ENCODE results near the gene VPS13D.

The VPS13D gene

GRCh38 chr1:12407050-12407961 is 177.5 kb downstream of the VPS13D start:
- no peak for DNase-seq

DNA sequence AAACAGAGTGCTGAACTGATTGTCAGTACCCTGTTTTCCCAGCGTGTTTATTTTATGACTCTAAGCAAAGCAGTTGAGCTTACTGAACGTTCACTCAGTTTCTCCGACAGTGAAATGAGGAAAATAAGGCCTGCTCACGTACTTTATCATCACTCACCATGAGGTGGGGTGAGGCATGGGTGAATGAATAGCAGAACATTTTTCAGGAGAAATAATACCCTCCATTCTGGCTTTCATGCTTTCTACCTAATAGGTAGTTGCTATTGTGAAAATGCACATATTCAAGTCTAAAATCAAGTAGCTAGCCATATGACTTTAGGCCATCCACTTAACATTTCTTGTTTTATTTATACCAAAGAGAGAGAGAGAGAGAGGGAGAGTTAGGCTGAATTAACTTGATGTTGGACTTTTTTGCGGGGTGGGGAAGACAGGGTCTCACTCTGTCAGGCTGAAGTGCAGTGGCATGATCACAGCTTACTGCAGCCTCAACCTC is 178.2 kb downstream of the VPS13D start:
- no peak for DNase-seq

DNA sequence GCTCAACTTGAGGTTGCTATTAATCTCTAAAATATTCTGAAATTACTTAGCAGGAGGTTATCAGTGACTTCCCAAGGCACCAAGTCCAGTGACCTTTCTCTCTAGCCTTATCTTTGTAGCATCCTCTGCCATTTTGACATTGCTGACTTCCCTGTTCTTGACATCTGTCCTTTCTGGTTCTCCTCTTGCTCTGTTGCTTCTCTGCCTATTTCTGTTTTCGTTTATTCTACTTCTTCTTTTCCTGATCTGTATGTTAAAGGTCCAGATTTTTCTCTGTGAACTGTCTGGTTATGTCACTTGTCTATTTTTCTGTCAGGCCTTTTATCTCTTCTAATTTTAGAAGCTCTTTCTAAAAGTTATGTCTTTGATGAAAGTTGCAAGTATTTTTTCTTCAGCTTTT is 178.8 kb downstream of the VPS13D start:
- DNase-seq = no peak

- DNase-seq = no peak
Observed at GRCh38 chr1:12409681-12410080, 179.9 kb downstream of the VPS13D start.

DNA sequence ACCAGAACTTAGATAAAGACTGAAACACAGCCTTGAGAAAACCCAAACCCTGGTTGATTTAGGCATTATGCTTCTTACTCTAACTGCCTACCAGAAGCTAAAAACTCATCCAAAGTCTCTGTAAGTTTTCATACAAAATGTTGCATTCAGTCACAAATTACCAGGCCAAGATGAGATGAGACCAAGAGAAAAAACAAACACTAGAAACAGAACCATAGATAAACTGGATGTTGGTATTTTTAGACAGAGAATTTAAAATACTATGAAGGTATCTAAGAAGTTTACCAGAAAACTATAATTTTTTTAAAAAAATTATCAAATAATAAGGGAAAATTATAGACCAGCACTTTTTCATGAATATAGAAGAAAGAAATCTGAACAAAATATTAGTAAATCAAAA is 180.5 kb downstream of the VPS13D start:
- no peak for DNase-seq

DNA sequence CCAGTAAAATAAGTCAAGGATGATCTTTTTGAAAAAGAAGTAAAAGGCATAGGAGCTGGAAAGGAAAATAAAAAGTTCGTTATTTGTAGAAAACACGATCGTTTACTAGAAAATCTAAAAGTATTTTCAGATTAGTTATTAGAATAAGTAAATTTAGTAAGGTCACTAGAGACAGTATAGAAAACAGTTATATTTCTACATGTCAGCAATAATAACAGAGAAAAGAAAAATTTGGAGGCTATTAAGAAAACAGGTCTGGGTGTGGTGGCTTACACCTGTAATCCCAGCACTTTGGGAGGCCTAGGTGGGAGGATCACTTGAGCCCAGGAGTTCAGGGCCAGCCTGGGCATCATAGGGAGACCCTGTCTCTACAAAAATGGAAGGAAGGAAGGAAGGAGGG is 181.3 kb downstream of the VPS13D start:
- DNase-seq = no peak

DNA sequence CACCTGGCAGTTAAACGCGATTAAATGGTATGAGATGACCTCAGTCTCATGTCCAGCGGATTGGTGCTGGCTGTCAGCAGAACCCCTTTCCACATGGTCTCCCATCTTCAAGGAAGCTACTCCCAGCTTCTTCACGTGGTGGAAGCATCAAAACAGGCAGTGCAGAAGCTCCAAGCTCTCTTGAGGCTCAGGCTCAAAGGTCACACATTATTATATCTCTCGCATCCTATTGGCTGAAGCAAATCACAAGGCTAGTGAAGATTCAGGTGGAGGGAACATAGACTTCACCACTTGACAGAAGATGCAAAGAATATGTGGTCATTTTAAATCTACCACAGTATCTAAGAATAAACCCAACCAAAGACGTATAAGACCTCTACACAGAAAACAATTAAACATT is 181.9 kb downstream of the VPS13D start:
- no peak for DNase-seq

DNA sequence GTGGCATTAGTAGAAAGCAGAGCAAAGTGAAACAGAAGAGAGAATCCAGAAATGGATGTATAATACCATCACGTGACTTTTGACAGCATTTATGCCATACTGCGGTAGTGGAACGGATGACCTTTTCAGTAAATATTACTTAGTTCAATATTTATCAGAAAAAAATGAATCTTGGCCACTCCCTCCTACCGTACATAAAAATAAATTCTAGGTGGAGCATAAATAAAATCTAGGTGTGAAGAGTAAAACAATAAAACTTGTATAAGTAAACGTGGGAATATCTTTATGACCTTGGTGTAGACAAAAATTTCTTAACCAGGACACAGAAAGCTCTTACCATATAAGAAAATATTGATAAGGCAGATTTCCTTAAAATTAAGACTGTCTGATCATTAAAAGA is 182.6 kb downstream of the VPS13D start:
- no peak for DNase-seq

DNA sequence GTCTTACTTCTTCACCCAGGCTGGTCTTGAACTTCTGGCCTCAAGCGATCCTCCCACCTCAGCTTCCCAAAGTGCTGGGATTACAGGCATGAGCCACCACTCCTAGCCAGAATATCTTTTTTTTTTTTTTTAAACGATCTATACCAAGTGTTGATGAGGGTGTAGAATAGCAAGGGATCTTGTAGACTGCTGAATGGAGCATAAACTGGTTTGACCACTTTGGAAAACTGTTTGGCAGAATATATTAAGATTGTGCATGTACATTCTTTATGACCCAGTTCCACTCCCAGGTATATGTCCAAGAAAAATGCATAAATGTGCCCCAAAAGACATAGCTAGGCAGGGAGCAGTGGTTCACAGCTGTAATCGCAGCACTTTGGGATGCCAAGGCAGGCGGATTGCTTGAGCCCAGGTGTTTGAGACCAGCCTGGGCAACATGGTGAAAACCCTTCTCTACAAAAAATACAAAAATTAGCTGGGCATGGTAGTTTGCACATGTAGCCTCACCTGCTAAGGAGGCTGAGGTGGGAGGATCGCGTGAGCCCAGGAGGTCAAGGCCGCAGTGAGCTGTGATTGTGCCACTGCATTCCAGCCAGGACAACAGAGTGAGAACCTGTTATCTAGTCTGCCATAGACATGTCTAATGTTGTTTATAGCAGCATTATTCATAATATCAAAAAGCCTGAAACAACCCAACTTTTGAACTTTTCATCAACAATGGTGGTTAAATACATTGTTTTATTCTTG is 184.0 kb downstream of the VPS13D start:
- DNase-seq = no peak

GRCh38 chr1:12414444-12415018 is 184.7 kb downstream of the VPS13D start:
- DNase-seq = no peak

DNA sequence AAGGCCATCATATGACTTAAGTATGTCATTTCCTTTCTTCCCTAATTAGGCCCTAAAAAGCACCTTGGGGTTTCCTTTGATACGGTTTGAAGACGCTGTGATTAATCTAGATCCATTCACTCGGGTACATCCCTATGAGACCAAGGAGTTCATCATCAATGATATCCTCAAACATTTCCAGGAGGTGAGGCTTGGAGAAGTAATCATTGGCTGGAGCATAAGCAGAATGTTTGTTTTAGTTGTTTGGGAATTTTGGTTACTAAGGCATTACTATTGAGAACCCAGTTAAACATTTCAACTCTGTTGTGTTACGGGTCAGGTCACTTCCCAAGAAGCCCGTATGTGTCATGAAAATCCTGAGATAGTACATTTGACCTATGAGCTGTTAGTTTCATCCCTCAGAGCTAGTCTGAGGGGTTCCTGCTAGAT is 185.2 kb downstream of the VPS13D start:
- no peak for DNase-seq

DNA sequence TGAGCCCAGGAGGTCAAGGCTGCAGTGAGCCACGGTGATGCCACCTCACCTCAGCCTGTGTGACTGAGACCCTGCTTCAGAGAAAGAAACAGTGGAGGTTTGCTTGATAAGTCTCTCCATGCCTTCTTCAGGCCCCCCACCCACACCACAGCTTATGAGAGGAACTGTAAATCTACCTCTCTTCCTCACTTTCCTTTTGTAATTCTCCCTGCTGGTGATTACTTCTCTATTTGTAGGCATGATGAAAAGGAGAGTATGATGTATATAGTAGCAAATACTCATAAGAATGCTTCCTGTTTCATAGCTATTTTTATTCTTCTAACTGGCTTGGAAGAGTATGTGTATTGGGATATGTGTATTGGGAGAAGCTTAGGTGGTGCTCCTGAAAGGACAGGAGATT is 186.3 kb downstream of the VPS13D start:
- DNase-seq = no peak

DNA sequence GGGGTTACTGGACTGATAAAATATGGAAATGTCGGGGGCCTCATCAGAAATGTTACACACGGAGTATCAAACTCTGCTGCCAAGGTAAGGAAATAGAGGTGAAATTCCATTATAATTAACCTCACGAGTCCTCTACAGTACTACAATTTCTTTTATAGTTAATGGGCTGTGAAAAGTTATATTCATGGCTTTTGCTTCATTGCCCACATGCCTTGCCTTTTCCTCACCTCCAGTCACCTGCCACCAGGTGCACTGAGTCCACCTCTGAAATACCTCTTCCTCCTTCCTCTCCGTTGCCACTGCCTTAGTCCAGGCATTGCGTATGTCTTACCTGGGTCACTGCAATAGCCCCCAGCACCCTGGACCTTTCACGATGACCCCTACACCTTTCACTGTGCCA is 186.9 kb downstream of the VPS13D start:
- no peak for DNase-seq

GRCh38 chr1:12417389-12417788 is 187.6 kb downstream of the VPS13D start:
- DNase-seq = no peak

- no peak for DNase-seq
Observed at GRCh38 chr1:12420171-12420570, 190.3 kb downstream of the VPS13D start.

- DNase-seq = peak; percentile 27
Observed at GRCh38 chr1:12422488-12422887, 192.7 kb downstream of the VPS13D start.

DNA sequence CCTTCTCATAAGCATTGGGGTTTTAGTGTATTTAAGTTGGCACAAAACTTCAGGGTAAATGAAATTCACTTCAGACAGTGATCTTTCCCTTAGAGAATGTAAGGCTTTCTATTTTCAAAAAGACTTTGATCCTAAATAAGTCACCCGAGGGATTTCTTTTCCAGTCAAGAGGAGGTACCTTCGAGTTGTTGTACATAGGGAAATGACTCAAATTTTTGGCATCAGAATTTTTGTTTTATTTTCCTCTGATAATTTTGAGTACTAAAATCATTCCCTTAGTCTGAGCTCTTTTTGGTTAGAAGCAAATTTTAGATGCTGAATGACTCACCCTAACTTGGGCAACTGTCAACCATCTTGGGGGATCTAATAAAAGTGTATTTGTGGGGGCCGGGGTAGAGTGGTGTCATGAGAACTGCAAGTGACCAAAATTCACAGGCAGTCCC is 194.3 kb downstream of the VPS13D start:
- no peak for DNase-seq

DNA sequence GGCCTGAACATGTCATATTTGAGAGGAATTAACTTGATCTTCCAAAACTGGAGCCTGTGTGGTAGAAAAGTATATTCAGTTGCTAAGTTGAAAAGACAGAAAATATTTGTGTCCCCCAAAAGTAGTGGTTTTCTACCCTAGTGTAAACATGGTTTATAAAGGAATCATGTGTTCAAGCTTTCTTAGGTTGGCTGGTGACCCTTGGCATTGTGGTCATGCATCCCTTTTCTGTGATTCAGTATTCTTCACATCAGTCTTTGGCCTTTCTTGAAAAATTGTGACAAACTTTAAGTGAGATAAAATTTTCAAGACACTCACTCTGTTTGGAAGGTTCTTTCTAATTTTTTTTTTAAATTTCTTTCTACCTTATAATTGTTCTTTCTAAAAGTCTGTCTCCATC is 195.0 kb downstream of the VPS13D start:
- no peak for DNase-seq

GRCh38 chr1:12426030-12426429 is 196.2 kb downstream of the VPS13D start:
- no peak for DNase-seq

GRCh38 chr1:12428334-12428733 is 198.5 kb downstream of the VPS13D start:
- no peak for DNase-seq

DNA sequence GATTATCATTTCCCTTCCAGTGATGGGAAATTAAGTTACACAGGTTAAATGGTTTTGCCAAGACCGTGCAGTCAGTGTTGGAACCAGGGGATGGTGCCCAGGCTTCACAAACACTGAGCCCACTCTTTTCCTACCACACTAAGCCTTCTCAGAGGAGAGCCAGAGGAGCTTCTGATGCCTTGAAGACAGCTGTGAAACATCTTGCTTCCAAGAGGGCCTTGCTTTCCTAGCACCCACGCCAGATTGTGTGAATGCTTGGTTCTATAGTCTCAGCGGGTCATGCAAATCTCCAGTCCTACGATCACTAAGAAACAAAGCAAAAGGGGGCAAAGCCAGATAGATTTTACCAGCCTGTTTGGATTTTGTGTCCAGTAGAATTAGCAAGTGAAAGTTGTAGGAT is 200.7 kb downstream of the VPS13D start:
- no peak for DNase-seq

GRCh38 chr1:12432897-12433296 is 203.1 kb downstream of the VPS13D start:
- DNase-seq = no peak

DNA sequence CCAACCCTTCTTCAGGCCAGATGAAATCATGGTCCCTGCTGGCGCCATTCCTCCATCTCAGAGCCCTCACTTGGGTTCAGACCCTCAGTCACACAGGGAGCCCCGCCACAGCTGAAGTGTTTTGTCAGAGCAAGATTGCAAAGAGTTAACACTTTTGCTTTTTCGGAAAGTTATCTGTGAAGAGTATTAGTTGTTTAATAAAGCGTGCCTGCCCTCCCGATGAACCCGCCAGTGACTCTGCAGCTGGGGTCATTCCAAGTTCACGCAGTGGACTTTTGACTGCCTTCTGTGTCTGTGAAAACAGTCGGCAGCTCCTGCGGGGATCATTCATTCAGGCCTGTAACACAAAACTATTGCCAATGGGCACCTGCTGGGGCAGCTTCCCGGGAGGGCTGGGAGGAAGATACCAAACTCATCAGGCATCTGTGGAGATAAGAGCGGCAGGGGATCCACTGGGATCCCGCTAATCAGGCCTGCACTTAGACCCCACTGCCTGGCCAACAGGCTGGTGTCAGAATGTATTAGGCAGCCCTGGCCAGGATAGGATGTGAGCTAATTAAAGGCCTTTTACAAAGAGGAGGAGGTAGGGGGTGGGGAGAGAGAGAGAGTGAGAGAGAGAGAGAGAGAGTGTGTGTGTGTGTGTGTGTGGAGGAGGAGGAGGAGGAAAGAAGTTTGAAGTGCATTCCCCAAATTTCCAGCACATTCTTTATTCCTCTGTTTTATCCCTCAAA is 203.7 kb downstream of the VPS13D start:
- peak; percentile 46 for DNase-seq
